IMR-90 (cell line): ENCODE measurements around the gene E2F3. TPM values are rescaled to one million over a fixed set of nuclear protein-coding genes. Genes with fewer than 3 reads are reported as not detected.

Source experiments
- ATAC-seq: fragments of 200-7000 bp; cut with Tn5 transposase; 2 replicates; pipeline ENCODE4 v1.9.1; 2020; ENCODE audit warnings: low read depth, mild to moderate bottlenecking, moderate library complexity
- BruUV-seq: library from RNA; stranded (reverse); fragments of 400-500 nt; replicated peaks from 2 replicates; lab custom pipeline; 2021; lab: Mats Ljungman, UMichigan
- CTCF ChIA-PET: fragments of 300-600 bp; formaldehyde crosslinking; extraction: SDS; loops from one replicate; lab custom pipeline; 2021; ENCODE audit warnings: antibody characterized with exemption; lab: Yijun Ruan, JAX
- POLR2A ChIA-PET: fragments of 300-600 bp; sonication (Branson Sonifier 250); formaldehyde crosslinking; loops from one replicate; lab custom pipeline; 2022; ENCODE audit warnings: antibody characterized with exemption; ENCODE audit not compliant: unreplicated experiment; lab: Charles Lee
- DNase-seq: peaks from one replicate; pipeline ENCODE4 v3.0.0; 2013
- H2AFZ ChIP-seq: replicated peaks from 2 replicates; pipeline ENCODE3; 2013; ENCODE audit warnings: low read length, mild to moderate bottlenecking; ENCODE audit not compliant: poor library complexity
- H2AK5ac ChIP-seq: 2 replicates; pipeline ENCODE4 v1.6.1; 2013; ENCODE audit warnings: low read depth, low read length, inconsistent platforms
- H2AK9ac ChIP-seq: replicated peaks from 2 replicates; pipeline ENCODE3; 2013; ENCODE audit warnings: mild to moderate bottlenecking, low read depth, low read length, moderate library complexity; ENCODE audit not compliant: poor library complexity
- H2BK120ac ChIP-seq: 2 replicates; pipeline ENCODE4 v1.6.1; 2013; ENCODE audit warnings: low read depth, low read length, inconsistent platforms
- H2BK15ac ChIP-seq: 3 replicates; pipeline ENCODE4 v1.6.1; 2013; ENCODE audit warnings: low read depth, low read length, inconsistent platforms
- H2BK20ac ChIP-seq: 2 replicates; pipeline ENCODE4 v1.6.1; 2013; ENCODE audit warnings: low read depth, mild to moderate bottlenecking, inconsistent platforms, low read length, moderate library complexity
- H2BK5ac ChIP-seq: 2 replicates; pipeline ENCODE4 v1.6.1; 2013; ENCODE audit warnings: mild to moderate bottlenecking, low read depth, low read length, inconsistent platforms; ENCODE audit not compliant: poor library complexity, severe bottlenecking
- H3K14ac ChIP-seq: replicated peaks from 2 replicates; pipeline ENCODE4 v1.6.1; 2013; ENCODE audit warnings: low read depth, low read length, inconsistent platforms
- H3K18ac ChIP-seq: 2 replicates; pipeline ENCODE4 v1.6.1; 2013; ENCODE audit warnings: low read depth, low read length, control low read depth
- H3K23ac ChIP-seq: 2 replicates; pipeline ENCODE4 v1.6.1; 2013; ENCODE audit warnings: low read depth, low read length, inconsistent platforms
- H3K27ac ChIP-seq: 2 replicates; pipeline ENCODE4 v1.5.1; 2013; ENCODE audit warnings: mild to moderate bottlenecking, control low read depth, low read length; ENCODE audit not compliant: insufficient read depth
- H3K27me3 ChIP-seq: 2 replicates; pipeline ENCODE4 v1.6.1; 2013; ENCODE audit warnings: low read length; ENCODE audit not compliant: control insufficient read depth, insufficient read depth
- H3K36me3 ChIP-seq: 2 replicates; pipeline ENCODE4 v1.6.1; 2013; ENCODE audit warnings: low read length, mixed read lengths; ENCODE audit not compliant: control insufficient read depth, insufficient read depth
- H3K4ac ChIP-seq: 2 replicates; pipeline ENCODE4 v1.6.1; 2013; ENCODE audit warnings: low read depth, low read length, inconsistent platforms
- H3K4me1 ChIP-seq: 2 replicates; pipeline ENCODE4 v1.6.1; 2013; ENCODE audit warnings: low read length, mixed read lengths; ENCODE audit not compliant: control insufficient read depth, insufficient read depth
- H3K4me2 ChIP-seq: 2 replicates; pipeline ENCODE4 v1.6.1; 2013; ENCODE audit warnings: low read depth, mild to moderate bottlenecking, control low read depth, low read length, moderate library complexity
- H3K4me3 ChIP-seq: 2 replicates; pipeline ENCODE4 v1.5.1; 2013; ENCODE audit warnings: low read depth, mild to moderate bottlenecking, control low read depth, low read length, moderate library complexity; ENCODE audit not compliant: insufficient read depth
- H3K56ac ChIP-seq: 2 replicates; pipeline ENCODE4 v1.6.1; 2013; ENCODE audit warnings: low read length, inconsistent platforms; ENCODE audit not compliant: insufficient read depth; ENCODE audit errors: extremely low read depth
- H3K79me1 ChIP-seq, 2 experiments: 2 replicates each; pipeline ENCODE4 v1.6.1; 2013; ENCODE audit warnings: low read length in 2 of 2, inconsistent platforms in 1 of 2, low read depth in 1 of 2
- H3K9ac ChIP-seq: 2 replicates; pipeline ENCODE4 v1.6.1; 2013; ENCODE audit warnings: low read depth, low read length, control low read depth
- H3K9me1 ChIP-seq: 2 replicates; pipeline ENCODE4 v1.6.1; 2013; ENCODE audit warnings: low read length, inconsistent platforms; ENCODE audit not compliant: insufficient read depth
- H3K9me3 ChIP-seq: 2 replicates; pipeline ENCODE4 v1.6.1; 2013; ENCODE audit warnings: low read length; ENCODE audit not compliant: control insufficient read depth, insufficient read depth
- H4K20me1 ChIP-seq: 2 replicates; pipeline ENCODE4 v1.6.1; 2013; ENCODE audit warnings: low read length, inconsistent platforms; ENCODE audit not compliant: insufficient read depth
- H4K5ac ChIP-seq: 2 replicates; pipeline ENCODE4 v1.6.1; 2013; ENCODE audit warnings: mild to moderate bottlenecking, low read depth, low read length, control low read depth
- H4K8ac ChIP-seq, 2 experiments: 2 replicates each; pipeline ENCODE4 v1.6.1; 2013; ENCODE audit warnings: low read depth in 2 of 2, low read length in 2 of 2, control low read depth in 1 of 2, inconsistent platforms in 1 of 2
- H4K91ac ChIP-seq: 2 replicates; pipeline ENCODE4 v1.6.1; 2013; ENCODE audit warnings: low read depth, low read length, inconsistent platforms; ENCODE audit not compliant: insufficient read depth
- BHLHE40 ChIP-seq: fragments of 150-350 bp; IDR thresholded peaks from 2 replicates; pipeline ENCODE4 v1.6.1; 2016; ENCODE audit warnings: mild to moderate bottlenecking, low read depth, low read length
- CEBPB ChIP-seq: IDR thresholded peaks from 2 replicates; pipeline ENCODE4 v1.6.1; 2012; ENCODE audit warnings: low read depth, low read length, improper control_type of control experiment
- CHD1 ChIP-seq: IDR thresholded peaks from 2 replicates; pipeline ENCODE4 v1.6.1; 2012; ENCODE audit warnings: low read depth, low read length, improper control_type of control experiment
- FOS ChIP-seq: fragments of 150-350 bp; IDR thresholded peaks from 2 replicates; pipeline ENCODE4 v1.6.1; 2016; ENCODE audit warnings: low read depth, low read length
- MAFK ChIP-seq: IDR thresholded peaks from 2 replicates; pipeline ENCODE4 v1.6.1; 2012; ENCODE audit warnings: low read depth, low read length, improper control_type of control experiment
- MAZ ChIP-seq: IDR thresholded peaks from 2 replicates; pipeline ENCODE4 v1.6.1; 2012; ENCODE audit warnings: low read depth, mild to moderate bottlenecking, low read length, improper control_type of control experiment, moderate library complexity, borderline replicate concordance
- MXI1 ChIP-seq: IDR thresholded peaks from 2 replicates; pipeline ENCODE4 v1.6.1; 2012; ENCODE audit warnings: low read depth, mild to moderate bottlenecking, low read length, moderate library complexity, borderline replicate concordance
- NFE2L2 ChIP-seq: fragments of 150-350 bp; IDR thresholded peaks from 2 replicates; pipeline ENCODE4 v1.6.1; 2016; ENCODE audit warnings: low read depth, mild to moderate bottlenecking, low read length
- POLR2A ChIP-seq: IDR thresholded peaks from 2 replicates; pipeline ENCODE4 v1.6.1; 2012; ENCODE audit warnings: mild to moderate bottlenecking, low read depth, low read length
- RAD21 ChIP-seq: IDR thresholded peaks from 2 replicates; pipeline ENCODE4 v1.6.1; 2012; ENCODE audit warnings: low read length, improper control_type of control experiment
- RCOR1 ChIP-seq: IDR thresholded peaks from 2 replicates; pipeline ENCODE4 v1.6.1; 2012; ENCODE audit warnings: mild to moderate bottlenecking, low read length, improper control_type of control experiment; ENCODE audit not compliant: insufficient replicate concordance
- RFX5 ChIP-seq: IDR thresholded peaks from 2 replicates; pipeline ENCODE4 v1.8.0; 2012; ENCODE audit warnings: low read depth, mild to moderate bottlenecking, low read length, moderate library complexity
- SMC3 ChIP-seq: fragments of 150-350 bp; IDR thresholded peaks from 2 replicates; pipeline ENCODE4 v1.6.1; 2016; ENCODE audit warnings: low read depth, mild to moderate bottlenecking, antibody characterized with exemption, low read length, moderate library complexity
- WGBS, 2 experiments: methylation state at CpG; one replicate each; pipeline versions ENCODE4 v1.1.5 to v1.1.7; 2013; ENCODE audit warnings: missing lambda C conversion rate in 2 of 2; ENCODE audit not compliant: insufficient read length in 1 of 2; ENCODE audit errors: extremely low coverage in 2 of 2; 5-methylcytosine and 5-hydroxymethylcytosine counted together
- dilution Hi-C: fragments of 300-500 bp; cut with HindIII; formaldehyde crosslinking; loops from one replicate; pipeline ENCODE4 v1.14.3; 2018; ENCODE audit warnings: low sequenced_read_pairs; ENCODE audit not compliant: unreplicated experiment
- in situ Hi-C: fragments of 300-500 bp; cut with MboI; formaldehyde crosslinking; loops from 3 replicates; pipeline ENCODE4 v1.14.3; 2019; ENCODE audit warnings: low sequenced_read_pairs, inconsistent platforms, mixed read lengths
- intact Hi-C: fragments of 100-400 bp; cut with micrococcal nuclease; formaldehyde crosslinking; loops from 2 replicates; pipeline ENCODE4 v1.10.0; 2022
- polyA plus RNA-seq, 3 experiments: library from polyadenylated mRNA; depleted of rRNA; stranded (reverse); fragments of >200 nt; gene quantifications; 2 replicates each; pipeline ENCODE4 v1.2.3, GENCODE V29; 2012; ENCODE audit warnings: low replicate concordance in 1 of 3
- total RNA-seq: library from RNA; depleted of rRNA; stranded (reverse); fragments of >200 nt; gene quantifications from 2 replicates; pipeline ENCODE4 v1.2.3, GENCODE V29; 2012
- TF ChIP-seq, protein P1 (sequence below): fragments of 150-350 bp; IDR thresholded peaks from 2 replicates; pipeline ENCODE4 v1.6.1; 2016; ENCODE audit warnings: low read depth, mild to moderate bottlenecking, low read length, moderate library complexity, borderline replicate concordance
- TF ChIP-seq, protein P2 (sequence below): conservative IDR thresholded peaks from 2 replicates; pipeline ENCODE4 v1.5.1; 2012; ENCODE audit warnings: mild to moderate bottlenecking, low read depth, low read length, improper control_type of control experiment
- TF ChIP-seq, protein P3 (sequence below): fragments of 150-350 bp; IDR thresholded peaks from 2 replicates; pipeline ENCODE4 v1.6.1; 2017; ENCODE audit warnings: mild to moderate bottlenecking, antibody characterized with exemption, low read length, low read depth

Gene E2F3
- total and polyA plus RNA-seq, 2 of the 4 experiments (the other 2 are of a cell fraction), result 2.3 to 8.2 TPM

DNA sequence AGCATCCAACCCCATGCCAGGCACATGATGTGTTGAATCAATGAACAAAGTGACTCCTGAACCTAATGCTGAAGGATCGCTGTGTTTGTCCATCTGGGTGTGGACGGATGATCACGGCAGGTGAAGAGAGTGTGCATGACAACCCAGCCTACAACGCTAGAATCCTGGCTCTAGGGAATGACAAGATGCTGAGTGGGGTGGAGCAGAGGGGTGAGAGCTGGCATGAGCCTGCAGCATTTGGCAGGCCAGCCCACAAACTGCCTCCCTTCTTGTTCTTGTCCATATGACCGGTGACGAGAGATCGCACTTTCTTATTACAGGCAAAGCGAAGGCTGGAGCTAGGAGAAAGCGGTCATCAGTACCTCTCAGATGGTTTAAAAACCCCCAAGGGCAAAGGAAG, 77.8 kb downstream of the E2F3 start:
- Histone ChIP-seq H3K79me1 (peaks cover 63 to 90% of the 10 kb centered on the region in 2 experiments), H3K27me3 (no peaks in the 10 kb centered on the region), H3K9me3 (no peaks in the 10 kb centered on the region), H2AK5ac (no peak overlapping the region), H3K23ac (no peak overlapping the region), H4K20me1 (peaks cover 17% of the 10 kb centered on the region), H2AK9ac (no peak overlapping the region), H4K5ac (no peak overlapping the region), H3K4me2 (no peak overlapping the region), H4K91ac (no peak overlapping the region), H3K27ac (no peak overlapping the region), H3K18ac (no peak overlapping the region), H2AFZ (no peak overlapping the region), H3K9ac (no peak overlapping the region), H2BK20ac (no peak overlapping the region), H4K8ac (no peak overlapping the region), H3K9me1 (peaks cover 8% of the 10 kb centered on the region), H3K4me1 (no peaks in the 10 kb centered on the region), H2BK15ac (no peak overlapping the region), H3K4me3 (no peak overlapping the region), H2BK5ac (no peak overlapping the region), H3K36me3 (peaks cover 20% of the 10 kb centered on the region), H3K56ac (no peak overlapping the region), H2BK120ac (no peak overlapping the region), H3K4ac (no peak overlapping the region), H3K14ac (no peak overlapping the region)
- dilution Hi-C loops, result no loop called here
- intact Hi-C loops, result no loop called here
- in situ Hi-C loops, result no loop called here
- ATAC-seq (no peak), DNase-seq (no peak)
- no TSS peak for BruUV-seq
- ChIA-PET POLR2A (no interaction called here), CTCF (no interaction called here)
- TF ChIP-seq RAD21, result no peak
- TF ChIP-seq POLR2A, result no peak
- TF ChIP-seq RFX5, result no peak
- no peak for TF ChIP-seq MXI1
- no peak for TF ChIP-seq MAFK
- no peak for TF ChIP-seq MAZ
- no peak for TF ChIP-seq RCOR1
- no peak for TF ChIP-seq FOS
- TF ChIP-seq, protein P1, sequence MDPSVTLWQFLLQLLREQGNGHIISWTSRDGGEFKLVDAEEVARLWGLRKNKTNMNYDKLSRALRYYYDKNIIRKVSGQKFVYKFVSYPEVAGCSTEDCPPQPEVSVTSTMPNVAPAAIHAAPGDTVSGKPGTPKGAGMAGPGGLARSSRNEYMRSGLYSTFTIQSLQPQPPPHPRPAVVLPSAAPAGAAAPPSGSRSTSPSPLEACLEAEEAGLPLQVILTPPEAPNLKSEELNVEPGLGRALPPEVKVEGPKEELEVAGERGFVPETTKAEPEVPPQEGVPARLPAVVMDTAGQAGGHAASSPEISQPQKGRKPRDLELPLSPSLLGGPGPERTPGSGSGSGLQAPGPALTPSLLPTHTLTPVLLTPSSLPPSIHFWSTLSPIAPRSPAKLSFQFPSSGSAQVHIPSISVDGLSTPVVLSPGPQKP, result no peak
- TF ChIP-seq, protein P2, sequence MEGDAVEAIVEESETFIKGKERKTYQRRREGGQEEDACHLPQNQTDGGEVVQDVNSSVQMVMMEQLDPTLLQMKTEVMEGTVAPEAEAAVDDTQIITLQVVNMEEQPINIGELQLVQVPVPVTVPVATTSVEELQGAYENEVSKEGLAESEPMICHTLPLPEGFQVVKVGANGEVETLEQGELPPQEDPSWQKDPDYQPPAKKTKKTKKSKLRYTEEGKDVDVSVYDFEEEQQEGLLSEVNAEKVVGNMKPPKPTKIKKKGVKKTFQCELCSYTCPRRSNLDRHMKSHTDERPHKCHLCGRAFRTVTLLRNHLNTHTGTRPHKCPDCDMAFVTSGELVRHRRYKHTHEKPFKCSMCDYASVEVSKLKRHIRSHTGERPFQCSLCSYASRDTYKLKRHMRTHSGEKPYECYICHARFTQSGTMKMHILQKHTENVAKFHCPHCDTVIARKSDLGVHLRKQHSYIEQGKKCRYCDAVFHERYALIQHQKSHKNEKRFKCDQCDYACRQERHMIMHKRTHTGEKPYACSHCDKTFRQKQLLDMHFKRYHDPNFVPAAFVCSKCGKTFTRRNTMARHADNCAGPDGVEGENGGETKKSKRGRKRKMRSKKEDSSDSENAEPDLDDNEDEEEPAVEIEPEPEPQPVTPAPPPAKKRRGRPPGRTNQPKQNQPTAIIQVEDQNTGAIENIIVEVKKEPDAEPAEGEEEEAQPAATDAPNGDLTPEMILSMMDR, result no peak
- TF ChIP-seq CHD1, result no peak
- TF ChIP-seq NFE2L2, result no peak
- TF ChIP-seq, protein P3, sequence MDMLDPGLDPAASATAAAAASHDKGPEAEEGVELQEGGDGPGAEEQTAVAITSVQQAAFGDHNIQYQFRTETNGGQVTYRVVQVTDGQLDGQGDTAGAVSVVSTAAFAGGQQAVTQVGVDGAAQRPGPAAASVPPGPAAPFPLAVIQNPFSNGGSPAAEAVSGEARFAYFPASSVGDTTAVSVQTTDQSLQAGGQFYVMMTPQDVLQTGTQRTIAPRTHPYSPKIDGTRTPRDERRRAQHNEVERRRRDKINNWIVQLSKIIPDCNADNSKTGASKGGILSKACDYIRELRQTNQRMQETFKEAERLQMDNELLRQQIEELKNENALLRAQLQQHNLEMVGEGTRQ, result no peak
- TF ChIP-seq BHLHE40, result no peak
- no peak for TF ChIP-seq SMC3
- no peak for TF ChIP-seq CEBPB
- WGBS, 2 experiments, result 95% methylated on average over 3 of the region's 9 CpGs; no CpG with 5 or more reads in 1 of the 2 experiments
